Measurements from ENCODE around the gene PRKN.

Gene PRKN

GRCh38 chr6:162222521-162222920 is 505.0 kb downstream of the PRKN start:
- DNase-seq: no peak

GRCh38 chr6:162220876-162221275 is 506.7 kb downstream of the PRKN start:
- DNase-seq: no peak

GRCh38 chr6:162219266-162219665 is 508.3 kb downstream of the PRKN start:
- DNase-seq: no peak

- DNase-seq: no peak
These were observed 509.6 kb downstream of the PRKN start for GRCh38 chr6:162217811-162218493.

- DNase-seq: no peak
These were observed 510.5 kb downstream of the PRKN start for GRCh38 chr6:162217058-162217457.

- no peak for DNase-seq
These were observed 515.8 kb downstream of the PRKN start for GRCh38 chr6:162211777-162212176.

GRCh38 chr6:162211022-162211421 is 516.5 kb downstream of the PRKN start:
- no peak for DNase-seq

GRCh38 chr6:162203287-162203686 is 524.3 kb downstream of the PRKN start:
- no peak for DNase-seq

- no peak for DNase-seq
These were observed 526.4 kb downstream of the PRKN start for GRCh38 chr6:162200945-162201690.

- DNase-seq: no peak
These were observed 527.5 kb downstream of the PRKN start for GRCh38 chr6:162200041-162200440.

GRCh38 chr6:162198925-162199324 is 528.6 kb downstream of the PRKN start:
- no peak for DNase-seq

- DNase-seq: no peak
These were observed 529.5 kb downstream of the PRKN start for GRCh38 chr6:162198076-162198475.

- no peak for DNase-seq
These were observed 532.1 kb downstream of the PRKN start for GRCh38 chr6:162195441-162195840.

- DNase-seq: no peak
These were observed 536.6 kb downstream of the PRKN start for GRCh38 chr6:162190981-162191380.

- no peak for DNase-seq
These were observed 540.2 kb downstream of the PRKN start for GRCh38 chr6:162187168-162187935.

GRCh38 chr6:162184465-162184864 is 543.1 kb downstream of the PRKN start:
- DNase-seq: no peak

GRCh38 chr6:162181741-162182401 is 545.7 kb downstream of the PRKN start:
- no peak for DNase-seq

- DNase-seq: no peak
These were observed 546.5 kb downstream of the PRKN start for GRCh38 chr6:162181111-162181510.

- no peak for DNase-seq
These were observed 548.2 kb downstream of the PRKN start for GRCh38 chr6:162179196-162179951.

- no peak for DNase-seq
These were observed 548.9 kb downstream of the PRKN start for GRCh38 chr6:162178666-162179065.

- no peak for DNase-seq
These were observed 549.3 kb downstream of the PRKN start for GRCh38 chr6:162178266-162178665.

- DNase-seq: peak; percentile 25
These were observed 549.8 kb downstream of the PRKN start for GRCh38 chr6:162177746-162178145.
